Measurements from ENCODE around the gene KIF14. TPM values are rescaled to one million over a fixed set of nuclear protein-coding genes. Genes with fewer than 3 reads are reported as not detected.
A peak's percentile ranks its signal among the peaks of the same experiment; 100 is the strongest.

KIF14 gene
- total and polyA plus RNA-seq, 2 experiments from 2014 or later, result 2.2 to 5.1 TPM

GRCh38 chr1:200550367-200550766 lies 70.2 kb downstream of the KIF14 start:
- H3K4me3 ChIP-seq, result no peak overlapping the region
- no peaks in the 10 kb centered on the region for H3K9me2 ChIP-seq (ENCODE audit: insufficient read depth)
- no peak overlapping the region for H3K27ac ChIP-seq
- H3K4me2 ChIP-seq (ENCODE audit: unreplicated experiment), result no peak overlapping the region
- TF ChIP-seq EZH2phosphoT487 (IDR thresholded peaks at IDR 0.05; ENCODE audit: insufficient read depth, low read depth), result no peak
- no peak for TF ChIP-seq EZH2 (IDR thresholded peaks at IDR 0.05; ENCODE audit: insufficient read depth, poor library complexity, severe bottlenecking)
- no peaks in the 10 kb centered on the region for H3K9me3 ChIP-seq (ENCODE audit: low read depth)
- in situ Hi-C loops (cut with MboI), result no loop called here
- no peaks in the 10 kb centered on the region for H3F3A ChIP-seq (ENCODE audit: insufficient read depth)
- H3K27me3 ChIP-seq (replicated peaks; ENCODE audit: insufficient read depth), result no peaks in the 10 kb centered on the region
- H2AFZ ChIP-seq, result no peak overlapping the region
- no peaks in the 10 kb centered on the region for H4K20me1 ChIP-seq (ENCODE audit: insufficient read depth)
- H3K4me1 ChIP-seq (ENCODE audit: insufficient read depth), result peaks cover 4% of the 10 kb centered on the region; the same call in 1 of the 2 replicates
- peak; percentile 50 for DNase-seq
- H3K9ac ChIP-seq, result no peak overlapping the region
- no peaks in the 10 kb centered on the region for H3K36me3 ChIP-seq (ENCODE audit: low read depth)
- no peaks in the 10 kb centered on the region for H3K79me2 ChIP-seq (ENCODE audit: insufficient read depth)

- Histone ChIP-seq H3K9ac (no peak overlapping the region), H2AFZ (no peak overlapping the region)
- 73 to 86% methylated on average over 4 of the region's 4 CpGs for WGBS, 2 experiments (ENCODE audit: low coverage in 1 of 2, low lambda C conversion rate in 2 of 2, missing lambda C conversion rate in 2 of 2)
Observed at GRCh38 chr1:200547386-200547785, 73.2 kb downstream of the KIF14 start.

GRCh38 chr1:200546577-200546976 lies 74.0 kb downstream of the KIF14 start:
- Histone ChIP-seq H3K4me3 (no peak overlapping the region), H3K27ac (no peak overlapping the region), H3K4me2 (ENCODE audit: unreplicated experiment) (no peak overlapping the region), H3K4me1 (ENCODE audit: insufficient read depth) (peaks cover 4% of the 10 kb centered on the region; the same call in 1 of the 2 replicates), H3F3A (ENCODE audit: insufficient read depth) (no peaks in the 10 kb centered on the region), H3K36me3 (ENCODE audit: low read depth) (no peaks in the 10 kb centered on the region), H3K9ac (no peak overlapping the region), H4K20me1 (ENCODE audit: insufficient read depth) (no peaks in the 10 kb centered on the region), H3K9me2 (ENCODE audit: insufficient read depth) (no peaks in the 10 kb centered on the region), H3K27me3 (replicated peaks; ENCODE audit: insufficient read depth) (no peaks in the 10 kb centered on the region), H3K9me3 (ENCODE audit: low read depth) (no peaks in the 10 kb centered on the region), H2AFZ (no peak overlapping the region), H3K79me2 (ENCODE audit: insufficient read depth) (no peaks in the 10 kb centered on the region)
- no peak for DNase-seq
- WGBS, 2 experiments (ENCODE audit: low coverage in 1 of 2, low lambda C conversion rate in 2 of 2, missing lambda C conversion rate in 2 of 2), result 78 to 84% methylated on average over 3 to 6 of the region's 6 CpGs
- no peak for TF ChIP-seq EZH2 (IDR thresholded peaks at IDR 0.05; ENCODE audit: insufficient read depth, poor library complexity, severe bottlenecking)
- in situ Hi-C loops (cut with MboI), result no loop called here

More at GRCh38 chr1:200547386-200547785, 73.2 kb downstream of the KIF14 start:
- no peaks in the 10 kb centered on the region for H3K27me3 ChIP-seq (replicated peaks; ENCODE audit: insufficient read depth)
- no peaks in the 10 kb centered on the region for H3K9me3 ChIP-seq (ENCODE audit: low read depth)
- no peaks in the 10 kb centered on the region for H3K79me2 ChIP-seq (ENCODE audit: insufficient read depth)
- no peak for DNase-seq
- H3K27ac ChIP-seq, result no peak overlapping the region
- H3K4me2 ChIP-seq (ENCODE audit: unreplicated experiment), result no peak overlapping the region
- no peak overlapping the region for H3K4me3 ChIP-seq
- peaks cover 4% of the 10 kb centered on the region; the same call in 1 of the 2 replicates for H3K4me1 ChIP-seq (ENCODE audit: insufficient read depth)
- H3K9me2 ChIP-seq (ENCODE audit: insufficient read depth), result no peaks in the 10 kb centered on the region
- H3K36me3 ChIP-seq (ENCODE audit: low read depth), result no peaks in the 10 kb centered on the region
- in situ Hi-C loops (cut with MboI), result no loop called here
- no peak for TF ChIP-seq EZH2phosphoT487 (IDR thresholded peaks at IDR 0.05; ENCODE audit: insufficient read depth, low read depth)
- no peak for TF ChIP-seq EZH2 (IDR thresholded peaks at IDR 0.05; ENCODE audit: insufficient read depth, poor library complexity, severe bottlenecking)
- H3F3A ChIP-seq (ENCODE audit: insufficient read depth), result no peaks in the 10 kb centered on the region
- H4K20me1 ChIP-seq (ENCODE audit: insufficient read depth), result no peaks in the 10 kb centered on the region

GRCh38 chr1:200542162-200542561 lies 78.4 kb downstream of the KIF14 start:
- TF ChIP-seq EZH2phosphoT487 (IDR thresholded peaks at IDR 0.05; ENCODE audit: insufficient read depth, low read depth), result no peak
- TF ChIP-seq EZH2 (IDR thresholded peaks at IDR 0.05; ENCODE audit: insufficient read depth, poor library complexity, severe bottlenecking), result no peak
- Histone ChIP-seq H3K36me3 (ENCODE audit: low read depth) (no peaks in the 10 kb centered on the region), H4K20me1 (ENCODE audit: insufficient read depth) (no peaks in the 10 kb centered on the region), H3K79me2 (ENCODE audit: insufficient read depth) (no peaks in the 10 kb centered on the region), H3K4me2 (ENCODE audit: unreplicated experiment) (no peak overlapping the region), H3K4me1 (ENCODE audit: insufficient read depth) (no peaks in the 10 kb centered on the region), H3K9me3 (ENCODE audit: low read depth) (no peaks in the 10 kb centered on the region), H2AFZ (no peak overlapping the region), H3K9ac (no peak overlapping the region), H3K27ac (no peak overlapping the region), H3F3A (ENCODE audit: insufficient read depth) (no peaks in the 10 kb centered on the region), H3K4me3 (no peak overlapping the region), H3K9me2 (ENCODE audit: insufficient read depth) (no peaks in the 10 kb centered on the region), H3K27me3 (replicated peaks; ENCODE audit: insufficient read depth) (no peaks in the 10 kb centered on the region)
- 83 to 86% methylated on average over 2 of the region's 2 CpGs for WGBS, 2 experiments (ENCODE audit: low coverage in 1 of 2, low lambda C conversion rate in 2 of 2, missing lambda C conversion rate in 2 of 2)
- in situ Hi-C loops (cut with MboI), result no loop called here
- no peak for DNase-seq

- DNase-seq, result no peak
- Histone ChIP-seq H2AFZ (no peak overlapping the region), H3K9me3 (ENCODE audit: low read depth) (no peaks in the 10 kb centered on the region), H3K4me1 (ENCODE audit: insufficient read depth) (no peaks in the 10 kb centered on the region), H4K20me1 (ENCODE audit: insufficient read depth) (no peaks in the 10 kb centered on the region), H3K9me2 (ENCODE audit: insufficient read depth) (no peaks in the 10 kb centered on the region), H3F3A (ENCODE audit: insufficient read depth) (no peaks in the 10 kb centered on the region), H3K4me2 (ENCODE audit: unreplicated experiment) (no peak overlapping the region), H3K79me2 (ENCODE audit: insufficient read depth) (no peaks in the 10 kb centered on the region), H3K36me3 (ENCODE audit: low read depth) (no peaks in the 10 kb centered on the region), H3K27me3 (replicated peaks; ENCODE audit: insufficient read depth) (no peaks in the 10 kb centered on the region), H3K4me3 (no peak overlapping the region), H3K9ac (no peak overlapping the region), H3K27ac (no peak overlapping the region)
- in situ Hi-C loops (cut with MboI), result no loop called here
- 45 to 47% methylated on average over 1 of the region's 1 CpG for WGBS, 2 experiments (ENCODE audit: low coverage in 1 of 2, low lambda C conversion rate in 2 of 2, missing lambda C conversion rate in 2 of 2)
- no peak for TF ChIP-seq EZH2 (IDR thresholded peaks at IDR 0.05; ENCODE audit: insufficient read depth, poor library complexity, severe bottlenecking)
- no peak for TF ChIP-seq EZH2phosphoT487 (IDR thresholded peaks at IDR 0.05; ENCODE audit: insufficient read depth, low read depth)
Observed at GRCh38 chr1:200540281-200540680, 80.3 kb downstream of the KIF14 start.

Measured in GM23248 (cell line).